Middle frontal gyrus (tissue), 1 donor: ENCODE results near the gene SHH.

Source experiments
- DNase-seq: peaks from one replicate; pipeline ENCODE4 v3.0.0-alpha.2; 2015; ENCODE audit warnings: low spot score; ENCODE audit errors: extremely low spot score

SHH gene

DNA sequence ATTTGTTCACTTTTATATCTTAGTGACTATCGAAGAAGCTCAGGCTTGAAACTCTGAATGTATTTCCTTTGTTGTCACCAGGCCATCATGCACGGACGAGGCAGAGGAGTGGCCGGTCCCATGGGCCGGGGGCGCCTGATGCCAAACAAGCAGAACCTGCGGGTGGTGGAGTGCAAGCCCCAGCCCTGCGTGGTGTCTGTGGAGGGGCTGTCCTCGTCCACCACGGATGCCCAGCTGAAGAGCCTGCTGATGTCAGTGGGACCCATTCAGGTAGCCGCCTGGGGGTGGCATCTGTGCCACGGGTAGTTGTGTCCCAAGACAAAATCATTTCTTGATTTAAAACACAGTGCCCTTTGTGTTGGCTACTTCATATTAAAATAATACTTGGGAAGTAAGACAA lies 45.9 kb downstream of the SHH start:
- no peak for DNase-seq

DNA sequence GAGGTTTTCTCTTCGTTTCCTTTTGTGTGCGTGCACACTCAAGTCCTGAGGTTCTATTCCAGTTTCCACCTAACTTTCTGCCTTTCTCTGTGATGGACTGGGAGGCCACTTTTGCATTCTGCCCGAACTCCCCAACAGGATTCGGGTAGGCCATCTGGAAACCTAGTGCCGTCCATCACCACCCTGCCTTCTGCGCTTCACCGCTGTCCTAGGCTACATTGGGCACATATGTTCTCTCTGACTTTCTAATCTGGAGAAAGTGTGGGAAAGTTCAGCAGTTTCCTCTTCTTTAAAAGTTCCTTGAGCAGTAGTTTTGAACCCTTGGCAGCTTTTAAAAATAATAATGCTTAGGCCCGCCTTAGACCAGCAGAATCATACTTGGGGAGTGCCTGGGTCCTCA lies 46.8 kb downstream of the SHH start:
- no peak for DNase-seq

DNA sequence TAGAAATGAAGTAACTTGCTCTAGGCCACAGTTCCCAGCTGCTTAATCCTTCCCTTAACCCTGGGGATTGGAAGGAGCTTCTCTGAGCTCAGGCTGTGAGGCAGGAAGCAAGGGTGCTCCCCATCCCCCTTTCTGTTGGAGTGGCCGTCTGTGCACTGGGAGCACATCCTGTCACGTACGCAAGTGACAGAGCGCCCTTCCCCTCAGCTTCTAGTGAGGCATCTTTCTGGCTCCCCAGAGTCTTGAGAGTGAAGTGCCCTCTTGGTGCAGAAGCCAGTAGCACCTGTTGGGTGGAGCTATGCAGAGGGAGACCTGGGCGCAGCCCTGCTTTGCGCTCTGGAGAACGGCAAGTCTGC lies 47.8 kb downstream of the SHH start:
- DNase-seq, result no peak

DNA sequence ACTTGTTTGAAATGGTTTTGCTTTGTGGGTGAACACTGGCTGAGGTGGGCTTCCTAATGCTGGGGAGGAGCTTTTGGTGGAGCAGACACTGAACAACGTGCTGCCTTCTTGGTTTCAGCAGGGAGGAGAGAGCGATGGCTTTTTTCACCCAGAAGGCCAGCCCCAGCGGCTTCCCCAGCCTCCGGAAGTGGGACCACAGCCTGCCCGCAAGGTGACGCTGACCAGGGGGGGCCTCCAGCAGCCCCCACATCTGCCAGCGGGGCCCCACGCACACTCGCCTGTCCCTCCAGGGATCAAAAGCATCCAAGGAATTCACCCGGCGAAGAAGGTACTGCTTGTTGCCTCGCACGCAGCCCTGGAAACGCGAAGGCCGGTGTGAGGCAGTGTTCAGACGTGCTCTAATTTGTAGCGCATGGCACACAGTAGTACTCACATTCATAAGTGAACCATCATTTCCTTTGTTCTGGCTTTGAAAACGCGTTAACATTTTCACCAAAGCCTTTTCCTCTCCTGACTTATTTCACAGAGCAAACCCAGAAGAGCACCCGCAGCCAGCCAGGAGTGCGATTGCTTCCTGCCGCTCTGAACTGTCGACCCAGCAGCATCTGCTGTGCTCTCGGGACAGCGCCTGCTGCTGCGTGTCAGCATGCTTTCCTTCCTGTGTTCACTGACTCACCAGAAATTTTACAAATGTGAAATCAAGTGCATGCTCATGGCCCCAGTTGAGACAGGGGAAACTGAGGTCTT lies 48.4 kb downstream of the SHH start:
- DNase-seq, result no peak

DNA sequence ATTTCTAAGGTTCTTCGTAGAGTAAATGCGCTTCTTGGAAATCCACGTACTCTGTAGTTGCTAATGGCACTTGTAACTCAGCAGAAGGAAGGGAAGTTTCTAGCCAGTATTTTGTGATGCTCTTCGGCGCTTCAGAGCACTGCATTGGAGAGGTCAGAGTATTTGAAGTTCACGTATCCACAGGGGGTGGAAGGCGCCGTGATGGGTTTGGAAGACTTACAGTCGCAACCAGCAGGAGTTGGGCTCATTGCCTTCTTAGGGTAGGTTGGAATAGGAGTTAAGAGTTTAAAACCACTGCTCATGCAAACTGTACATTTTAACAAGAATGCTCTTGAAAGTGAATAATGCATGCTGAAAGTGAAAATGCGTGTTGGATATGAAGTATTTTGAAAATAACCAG lies 49.1 kb downstream of the SHH start:
- DNase-seq, result no peak

DNA sequence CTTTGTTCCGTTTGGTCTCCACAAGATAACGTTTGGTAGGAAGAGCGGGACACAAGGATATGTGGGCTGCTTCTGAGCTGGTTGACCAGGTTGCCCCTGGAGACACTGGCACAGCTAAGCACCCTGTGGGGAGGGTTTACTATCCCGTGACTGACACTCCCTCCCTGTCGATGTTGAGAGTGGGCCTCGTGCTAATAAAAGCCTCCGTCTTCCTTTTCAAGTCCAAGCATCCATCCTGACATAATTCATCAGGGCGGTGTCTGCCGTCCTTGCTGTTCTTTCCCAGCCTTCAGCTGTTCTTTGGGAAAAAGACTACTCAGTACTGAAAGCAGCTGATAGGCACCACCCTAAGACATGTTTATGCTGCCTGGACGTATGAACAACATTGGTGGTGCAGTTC lies 49.6 kb downstream of the SHH start:
- no peak for DNase-seq

DNA sequence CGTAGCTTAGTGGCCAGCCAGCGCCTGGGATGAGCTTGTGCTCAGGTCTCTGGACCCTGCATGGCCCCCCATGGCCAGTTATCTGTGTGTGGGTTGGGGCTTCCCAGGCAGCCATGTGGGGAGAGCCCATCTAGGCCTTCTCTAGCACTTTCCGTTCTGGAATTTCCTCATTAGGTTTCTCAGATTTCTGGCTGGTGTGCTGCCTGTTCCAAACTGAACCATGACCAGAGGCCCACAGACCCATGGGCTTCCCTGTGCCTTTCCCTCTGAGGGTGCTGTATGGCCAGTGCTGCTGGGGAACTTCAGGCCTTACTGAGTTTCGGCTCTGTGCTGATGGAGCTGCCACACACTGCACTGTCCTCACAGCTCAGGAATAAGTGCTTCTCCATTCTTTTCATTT lies 50.2 kb downstream of the SHH start:
- DNase-seq, result no peak

DNA sequence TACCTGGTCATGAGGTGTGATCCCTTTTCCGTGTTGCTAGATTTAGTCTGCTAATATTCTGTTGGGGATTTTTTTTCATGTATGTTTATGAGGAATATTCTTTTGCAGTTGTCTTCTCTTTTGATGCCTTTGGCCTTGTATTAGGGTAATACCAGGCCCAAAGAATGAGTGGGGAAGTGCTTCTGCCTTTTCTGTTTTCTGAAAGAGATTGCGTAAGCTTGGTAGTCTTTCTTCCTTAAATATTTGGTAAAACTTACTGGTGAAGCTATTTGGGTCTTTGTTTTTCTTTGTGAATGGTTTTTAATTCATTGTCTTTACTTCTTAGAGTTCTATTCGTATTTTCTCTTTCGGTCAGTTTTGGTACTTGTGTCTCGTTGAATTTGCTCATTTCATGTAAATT lies 51.1 kb downstream of the SHH start:
- DNase-seq, result no peak

DNA sequence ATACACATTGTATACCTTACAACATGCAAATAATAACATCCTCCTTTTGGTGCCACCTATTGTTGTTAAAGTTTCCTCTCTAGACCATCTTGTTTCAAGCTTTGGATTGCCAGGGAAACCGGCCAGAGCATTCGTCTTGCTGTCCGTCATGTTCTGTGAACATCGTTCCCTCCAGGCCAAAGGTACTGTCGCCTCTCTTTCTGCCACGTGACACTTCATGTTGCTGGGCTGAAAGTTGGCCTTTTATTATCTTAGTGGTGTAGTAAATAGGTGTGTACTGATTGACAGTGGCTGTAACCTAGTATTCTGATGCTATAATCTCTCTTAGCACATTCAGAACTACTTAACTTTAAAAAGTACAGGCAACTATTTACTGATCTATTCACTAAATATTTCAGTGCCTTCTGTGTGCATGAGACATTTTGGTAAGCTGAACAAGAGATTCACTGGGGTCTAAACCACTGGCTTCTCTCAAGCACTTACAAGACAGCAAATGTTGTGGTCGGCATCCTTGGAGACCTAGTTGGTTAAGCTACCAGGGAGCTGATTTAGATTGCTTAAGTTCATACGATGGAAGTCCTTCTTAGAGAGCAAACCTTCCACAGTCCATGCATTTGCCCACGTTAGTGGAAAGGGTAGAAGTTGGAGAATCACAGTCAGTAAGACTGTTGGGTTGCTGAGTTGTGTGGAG lies 52.4 kb downstream of the SHH start:
- no peak for DNase-seq

DNA sequence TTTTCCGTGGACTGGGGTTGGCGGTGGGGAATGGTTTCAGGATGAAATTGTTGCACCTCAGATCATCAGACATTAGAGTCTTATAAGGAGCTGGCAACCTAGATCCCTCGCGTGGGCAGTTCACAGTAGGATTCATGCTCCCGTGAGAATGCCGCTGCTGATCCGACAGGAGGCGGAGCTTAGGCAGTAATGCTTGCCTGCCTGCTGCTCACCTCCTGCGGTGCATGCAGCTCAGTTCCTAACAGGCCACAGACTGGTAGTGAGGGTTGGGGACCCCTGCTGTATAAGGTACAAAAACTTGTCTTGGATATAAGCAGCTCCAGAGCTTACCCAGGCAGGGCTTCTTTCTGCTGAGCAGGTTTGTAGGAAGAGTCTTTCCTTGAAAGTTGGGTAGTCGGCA lies 53.9 kb downstream of the SHH start:
- DNase-seq, result no peak

DNA sequence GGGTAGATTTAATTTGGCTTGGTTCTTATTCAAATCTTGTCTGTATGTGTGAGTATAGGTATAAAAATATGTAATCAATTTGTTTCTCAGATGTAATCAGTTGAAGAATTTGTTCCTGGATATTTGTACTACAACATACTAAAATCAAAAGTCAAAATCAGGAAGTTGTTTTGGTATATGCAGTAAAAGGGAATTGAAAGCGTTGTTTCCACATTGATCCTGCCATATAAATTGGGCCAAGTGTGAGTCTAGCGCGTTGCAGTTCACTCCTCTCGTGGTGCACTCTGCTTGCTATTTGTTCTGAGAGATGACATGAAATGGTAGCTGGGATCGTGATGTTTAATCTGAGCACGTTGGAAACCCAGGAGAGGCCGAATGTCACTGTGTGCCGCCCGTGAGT lies 55.9 kb downstream of the SHH start:
- DNase-seq, result no peak

DNA sequence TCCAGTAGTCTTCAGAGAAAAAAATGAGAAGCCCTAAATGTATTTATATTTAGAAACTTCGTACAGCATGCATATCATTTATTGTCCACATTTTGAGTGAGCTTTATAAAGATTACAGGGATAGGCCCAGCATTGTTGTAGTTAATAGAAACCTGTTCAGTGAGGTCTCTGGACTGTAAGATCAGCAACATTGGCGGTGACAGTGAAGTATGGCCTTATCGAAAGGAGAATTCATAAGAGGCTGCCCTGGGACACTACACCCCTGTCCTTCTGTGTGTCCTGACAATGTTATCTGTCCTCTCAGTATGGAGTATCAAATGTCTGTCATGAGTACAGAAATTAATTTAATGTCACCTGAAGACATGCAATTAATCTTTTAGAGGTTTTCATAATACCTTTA lies 57.2 kb downstream of the SHH start:
- no peak for DNase-seq

DNA sequence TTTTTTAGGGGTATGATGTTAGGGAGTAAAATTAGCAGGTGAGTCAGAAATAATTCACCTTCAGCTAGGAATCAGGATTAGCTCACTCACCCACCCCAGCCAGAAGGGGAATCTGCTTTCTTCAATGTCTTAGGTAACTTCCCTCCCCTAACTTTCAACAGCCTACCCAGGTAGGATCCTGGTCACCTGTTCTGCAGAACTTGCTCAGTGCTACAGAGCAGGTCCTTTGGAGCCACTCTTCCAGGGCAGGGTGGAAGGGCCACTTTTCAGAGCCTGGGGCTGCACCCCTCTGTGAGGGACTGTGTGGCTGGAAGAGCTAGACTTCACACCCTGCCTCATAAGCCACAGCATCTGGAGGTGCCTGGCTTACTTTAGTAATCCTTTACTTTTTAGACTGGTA lies 58.1 kb downstream of the SHH start:
- DNase-seq, result no peak

DNA sequence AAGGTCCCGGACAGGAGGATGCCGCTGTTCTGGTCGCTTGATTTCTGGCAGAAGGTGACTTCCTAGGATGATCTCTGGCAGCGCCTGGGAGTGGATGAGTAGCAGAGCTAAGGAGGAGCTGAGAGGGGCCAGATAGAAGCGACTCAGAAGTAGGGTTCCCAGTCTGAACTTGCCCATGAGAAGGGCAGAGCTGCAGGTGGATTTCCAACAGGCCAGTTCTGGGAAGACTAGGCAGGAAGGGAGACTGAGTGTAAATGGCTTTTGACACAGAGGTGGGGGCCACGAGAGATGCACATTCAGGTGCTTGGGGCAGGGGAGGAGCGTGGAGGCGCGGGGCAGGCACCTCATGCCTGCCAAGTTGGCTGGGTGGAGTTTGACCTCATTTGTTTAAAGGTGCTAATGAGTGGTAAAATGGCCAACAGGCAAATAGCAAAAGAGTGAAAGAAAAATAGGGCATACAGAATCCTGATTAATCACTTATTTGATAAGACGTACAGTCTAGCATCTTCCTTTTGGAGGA lies 58.8 kb downstream of the SHH start:
- DNase-seq, result no peak

DNA sequence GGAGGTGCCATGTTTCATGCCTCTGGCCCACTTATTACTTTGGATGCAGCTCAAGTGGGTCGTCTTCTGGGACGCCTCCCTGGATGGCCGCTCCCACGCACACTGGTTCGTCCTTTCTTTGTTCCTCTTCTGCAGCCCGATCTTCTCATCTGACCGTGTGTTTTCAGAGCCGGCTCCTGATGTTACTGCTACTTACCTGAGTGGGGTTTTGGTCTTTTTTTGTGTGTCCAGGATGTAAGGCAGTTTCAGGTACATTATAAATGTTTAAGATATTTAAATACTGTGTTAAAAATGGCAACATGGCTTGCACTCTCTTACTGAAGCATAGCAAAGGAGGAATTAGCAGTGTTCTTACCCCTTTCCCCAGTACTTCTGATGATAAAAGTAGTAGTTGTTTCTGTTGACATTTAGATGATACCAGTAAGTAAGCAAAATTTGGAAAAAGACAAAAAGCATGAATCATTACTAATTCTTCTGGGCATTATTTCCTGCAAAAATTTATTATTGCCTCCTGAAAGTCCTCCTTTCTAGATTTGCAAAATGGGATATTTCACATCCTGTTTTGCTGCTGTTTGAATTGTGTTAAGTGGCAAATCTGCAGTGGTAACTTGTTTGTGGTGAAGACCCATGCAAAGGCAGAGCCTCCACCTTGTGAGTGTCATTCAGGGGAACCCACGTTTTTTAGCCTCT lies 59.4 kb downstream of the SHH start:
- no peak for DNase-seq

DNA sequence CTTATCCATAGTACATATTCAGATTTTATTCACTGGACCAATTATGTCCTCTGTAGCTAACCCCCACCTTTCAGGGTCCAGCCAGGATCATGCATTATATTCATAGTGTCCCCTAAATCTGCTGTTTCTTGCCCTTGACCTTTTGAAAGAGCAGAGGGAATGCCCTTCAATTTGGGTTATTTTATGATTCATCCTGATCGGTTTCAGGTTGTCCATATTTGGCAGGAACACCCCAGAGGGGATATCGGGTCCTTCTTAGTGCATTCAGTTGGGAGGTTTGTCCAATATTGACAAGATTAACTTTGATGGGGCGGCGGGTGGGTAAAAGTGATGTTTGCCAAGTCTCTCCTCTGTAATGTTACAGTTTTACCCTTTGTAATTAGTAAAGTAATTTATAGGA lies 60.9 kb downstream of the SHH start:
- no peak for DNase-seq

DNA sequence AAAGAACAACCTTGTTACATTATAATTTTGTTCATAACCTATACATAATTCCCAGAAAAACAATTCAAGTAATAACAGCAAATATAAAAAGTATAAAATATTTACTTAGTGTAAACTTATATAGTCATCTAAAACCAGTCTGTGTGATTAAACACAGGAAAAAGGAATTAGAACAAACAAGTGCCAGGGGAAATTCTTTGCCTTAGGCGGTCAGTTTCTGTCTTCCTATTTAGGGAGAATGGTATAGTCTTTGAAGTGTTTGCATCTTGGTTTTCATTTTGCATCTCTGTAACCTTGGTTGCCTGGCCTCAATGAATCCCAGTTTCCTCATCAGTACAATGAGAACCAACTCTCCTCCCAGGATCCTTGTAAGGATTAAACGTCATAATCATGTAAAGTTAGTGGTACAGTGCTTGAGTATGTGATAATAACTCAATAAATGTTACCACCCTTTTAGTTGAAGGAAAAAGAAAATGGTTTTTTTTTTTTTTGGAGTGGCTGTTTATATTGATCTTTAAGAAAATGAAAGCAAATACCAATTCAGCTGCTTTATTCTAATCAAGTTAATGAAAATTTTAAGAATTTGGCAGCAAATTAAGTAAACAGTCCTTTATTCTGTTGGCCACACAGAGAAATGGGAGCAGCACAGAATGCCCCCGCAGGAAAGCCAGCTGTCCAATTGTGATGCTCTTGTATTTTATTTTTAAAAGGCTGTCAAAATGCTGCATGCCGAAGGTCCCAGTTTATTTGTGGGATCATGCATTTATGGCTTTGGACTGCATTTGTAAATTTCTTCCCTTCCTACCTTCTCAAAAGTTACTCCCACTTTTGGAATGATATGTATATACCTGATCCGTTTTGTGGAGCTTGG lies 61.8 kb downstream of the SHH start:
- DNase-seq, result no peak
